NCI-H748 (cell line): ENCODE measurements around the gene TBC1D19.

Experiments
- DNase-seq: peaks from one replicate; lab custom pipeline; 2025; ENCODE audit not compliant: unreplicated experiment; lab: John Stamatoyannopoulos, UW

TBC1D19 gene

GRCh38 chr4:26729027-26729426 is 145.1 kb downstream of the TBC1D19 start:
- no peak for DNase-seq

GRCh38 chr4:26729547-26729946 is 145.7 kb downstream of the TBC1D19 start:
- DNase-seq: no peak

- no peak for DNase-seq
These were observed 147.6 kb downstream of the TBC1D19 start for GRCh38 chr4:26731351-26732035.

GRCh38 chr4:26732356-26732755 is 148.5 kb downstream of the TBC1D19 start:
- DNase-seq: no peak

GRCh38 chr4:26736621-26737020 is 152.7 kb downstream of the TBC1D19 start:
- no peak for DNase-seq

- DNase-seq: no peak
These were observed 153.5 kb downstream of the TBC1D19 start for GRCh38 chr4:26737385-26737784.

- DNase-seq: no peak
These were observed 157.6 kb downstream of the TBC1D19 start for GRCh38 chr4:26741491-26741871.

- DNase-seq: no peak
These were observed 162.9 kb downstream of the TBC1D19 start for GRCh38 chr4:26746802-26747213.

GRCh38 chr4:26748811-26749210 is 164.9 kb downstream of the TBC1D19 start:
- no peak for DNase-seq

GRCh38 chr4:26749867-26750266 is 166.0 kb downstream of the TBC1D19 start:
- DNase-seq: no peak

GRCh38 chr4:26751004-26751403 is 167.1 kb downstream of the TBC1D19 start:
- DNase-seq: no peak

GRCh38 chr4:26751838-26752237 is 168.0 kb downstream of the TBC1D19 start:
- DNase-seq: no peak

- no peak for DNase-seq
These were observed 169.3 kb downstream of the TBC1D19 start for GRCh38 chr4:26753187-26753586.

GRCh38 chr4:26753617-26754016 is 169.7 kb downstream of the TBC1D19 start:
- no peak for DNase-seq

GRCh38 chr4:26757751-26758150 is 173.9 kb downstream of the TBC1D19 start:
- DNase-seq: no peak

GRCh38 chr4:26758899-26759298 is 175.0 kb downstream of the TBC1D19 start:
- no peak for DNase-seq

- DNase-seq: no peak
These were observed 178.8 kb downstream of the TBC1D19 start for GRCh38 chr4:26762650-26763049.

GRCh38 chr4:26763063-26763462 is 179.2 kb downstream of the TBC1D19 start:
- DNase-seq: no peak

GRCh38 chr4:26763648-26764047 is 179.8 kb downstream of the TBC1D19 start:
- no peak for DNase-seq

- no peak for DNase-seq
These were observed 180.3 kb downstream of the TBC1D19 start for GRCh38 chr4:26764231-26764630.

- no peak for DNase-seq
These were observed 181.6 kb downstream of the TBC1D19 start for GRCh38 chr4:26765515-26765914.

- DNase-seq: no peak
These were observed 182.3 kb downstream of the TBC1D19 start for GRCh38 chr4:26766141-26766540.
